Peyer's patch (tissue), 4 donors: ENCODE data around the gene TM4SF20.

ENCODE experiments used
- POLR2A ChIP-seq, 2 donors: fragments of 450-650 bp; IDR thresholded peaks; one replicate each; pipeline ENCODE4 v1.5.1; 2017; ENCODE audit warnings: antibody characterized with exemption in 2 of 2, mild to moderate bottlenecking in 2 of 2, moderate library complexity in 2 of 2
- TF ChIP-seq, protein P1 (sequence below), 6 experiments: fragments of 450-650 bp in 4 of 6; fragments of 200-600 bp in 2 of 6; sonication (generic) in 1 of 6; IDR thresholded peaks; one replicate each; pipeline ENCODE4 v1.5.1; 2017 to 2019; ENCODE audit warnings: antibody characterized with exemption in 6 of 6, mild to moderate bottlenecking in 3 of 6, moderate library complexity in 1 of 6

DNA sequence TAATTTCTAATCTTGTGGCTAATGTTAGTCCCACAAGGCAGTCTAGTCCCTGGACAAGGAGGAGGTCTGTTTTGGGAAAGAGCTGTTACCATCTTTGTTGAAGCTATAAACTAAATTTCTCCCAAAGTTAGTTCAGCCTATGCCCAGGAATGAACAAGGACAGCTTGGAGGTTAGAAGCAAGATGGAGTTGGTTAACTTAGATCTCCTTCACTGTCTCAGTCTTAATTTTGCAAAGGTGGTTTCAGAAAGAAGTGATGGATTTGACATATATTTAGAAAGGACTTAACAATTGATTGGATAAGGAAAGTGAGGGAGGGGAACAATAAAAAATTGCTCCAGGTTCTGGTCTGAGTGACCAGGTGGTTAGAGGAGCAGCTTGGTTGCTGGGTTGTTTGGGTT, 23.2 kb upstream of the TM4SF20 start:
- TF ChIP-seq, protein P1, sequence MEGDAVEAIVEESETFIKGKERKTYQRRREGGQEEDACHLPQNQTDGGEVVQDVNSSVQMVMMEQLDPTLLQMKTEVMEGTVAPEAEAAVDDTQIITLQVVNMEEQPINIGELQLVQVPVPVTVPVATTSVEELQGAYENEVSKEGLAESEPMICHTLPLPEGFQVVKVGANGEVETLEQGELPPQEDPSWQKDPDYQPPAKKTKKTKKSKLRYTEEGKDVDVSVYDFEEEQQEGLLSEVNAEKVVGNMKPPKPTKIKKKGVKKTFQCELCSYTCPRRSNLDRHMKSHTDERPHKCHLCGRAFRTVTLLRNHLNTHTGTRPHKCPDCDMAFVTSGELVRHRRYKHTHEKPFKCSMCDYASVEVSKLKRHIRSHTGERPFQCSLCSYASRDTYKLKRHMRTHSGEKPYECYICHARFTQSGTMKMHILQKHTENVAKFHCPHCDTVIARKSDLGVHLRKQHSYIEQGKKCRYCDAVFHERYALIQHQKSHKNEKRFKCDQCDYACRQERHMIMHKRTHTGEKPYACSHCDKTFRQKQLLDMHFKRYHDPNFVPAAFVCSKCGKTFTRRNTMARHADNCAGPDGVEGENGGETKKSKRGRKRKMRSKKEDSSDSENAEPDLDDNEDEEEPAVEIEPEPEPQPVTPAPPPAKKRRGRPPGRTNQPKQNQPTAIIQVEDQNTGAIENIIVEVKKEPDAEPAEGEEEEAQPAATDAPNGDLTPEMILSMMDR (IDR thresholded peaks at IDR 0.05): no peak
- no peak for TF ChIP-seq POLR2A (IDR thresholded peaks at IDR 0.05)
